ENCODE measurements around the gene CPXM1. TPM values are rescaled to one million over a fixed set of nuclear protein-coding genes. Genes with fewer than 3 reads are reported as not detected.

The CPXM1 gene
- total and polyA plus RNA-seq, 9 of the 15 experiments (the other 6 are each of a cell fraction or from before 2014, with no cell fraction given) = 0.04 to 1.1 (median 0.37) TPM; not detected in 2

GRCh38 chr20:2820084-2820895 lies 19.9 kb upstream of the CPXM1 start (continued):
- no peak for TF ChIP-seq ZBTB40 (IDR thresholded peaks at IDR 0.05)
- no peak for TF ChIP-seq ZBTB40 (CRISPR knock-in tag; IDR thresholded peaks at IDR 0.05)
- no peak for TF ChIP-seq ZNF766 (CRISPR knock-in tag; conservative IDR thresholded peaks at IDR 0.05)
- no peak for TF ChIP-seq CREB3 (tag; conservative IDR thresholded peaks at IDR 0.05; ENCODE audit: low read depth)
- no peak for TF ChIP-seq ZC3H4 (CRISPR knock-in tag; IDR thresholded peaks at IDR 0.05; ENCODE audit: borderline replicate concordance)
- TF ChIP-seq L3MBTL2 (IDR thresholded peaks at IDR 0.05) = no peak
- no peak for TF ChIP-seq ETV1 (tag; conservative IDR thresholded peaks at IDR 0.05; ENCODE audit: low read depth)
- no peak for TF ChIP-seq SIN3A (IDR thresholded peaks at IDR 0.05; ENCODE audit: borderline replicate concordance in 2 of 2, control insufficient read depth in 1 of 2, low read depth in 2 of 2, low read length in 2 of 2)
- TF ChIP-seq CBFA2T2 (conservative IDR thresholded peaks at IDR 0.05) = no peak
- TF ChIP-seq CREB5 (CRISPR knock-in tag; IDR thresholded peaks at IDR 0.05) = no peak
- TF ChIP-seq ZNF347 (CRISPR knock-in tag; IDR thresholded peaks at IDR 0.05; ENCODE audit: low read depth) = no peak
- peak; percentile 37 for TF ChIP-seq ARID1B (IDR thresholded peaks at IDR 0.05)
- 0 out of 2 replicates have a peak, but pooled peaks have one; percentile 9 for TF ChIP-seq TCF3 (CRISPR knock-in tag; IDR thresholded peaks at IDR 0.05)
- no peak for TF ChIP-seq SAFB (IDR thresholded peaks at IDR 0.05; ENCODE audit: borderline replicate concordance, low read depth, low read length)
- TF ChIP-seq CBFA2T3 (IDR thresholded peaks at IDR 0.05) = peak; percentile 37; the same call in 1 of the 2 replicates
- TF ChIP-seq BRD4 (IDR thresholded peaks at IDR 0.05) = no peak

All from K562 (cell line).